SK-N-SH (cell line): ENCODE results near the gene RAMACL.

Source experiments
- CHD2 ChIP-seq: fragments of 150-350 bp; IDR thresholded peaks from 2 replicates; pipeline ENCODE4 v1.6.1; 2018; ENCODE audit warnings: low read length; ENCODE audit not compliant: partially characterized antibody
- CTCF ChIP-seq: fragments of 200-600 bp; sonication (generic); IDR thresholded peaks from 2 replicates; pipeline ENCODE4 v1.6.1; 2017; ENCODE audit warnings: antibody characterized with exemption, mild to moderate bottlenecking, moderate library complexity
- MXI1 ChIP-seq: IDR thresholded peaks from 2 replicates; pipeline ENCODE4 v1.6.1; 2012; ENCODE audit warnings: mild to moderate bottlenecking, low read depth, low read length, improper control_type of control experiment
- RCOR1 ChIP-seq: fragments of 150-350 bp; IDR thresholded peaks from 2 replicates; pipeline ENCODE4 v1.6.1; 2017; ENCODE audit warnings: antibody characterized with exemption, low read length
- USF2 ChIP-seq: fragments of 150-350 bp; IDR thresholded peaks from 2 replicates; pipeline ENCODE4 v1.6.1; 2017; ENCODE audit warnings: antibody characterized with exemption, low read length, low read depth, borderline replicate concordance
- YY1 ChIP-seq: IDR thresholded peaks from 2 replicates; pipeline ENCODE4 v1.4.0; 2012; ENCODE audit warnings: low read depth, mild to moderate bottlenecking

- TF ChIP-seq MXI1, result no peak
- no peak for TF ChIP-seq RCOR1
- no peak for TF ChIP-seq USF2
- TF ChIP-seq YY1, result no peak
- no peak for TF ChIP-seq CHD2
- no peak for TF ChIP-seq CTCF
These were observed 17.9 kb upstream of the RAMACL start for GRCh38 chr6:166604328-166604727.
